Common myeloid progenitor, CD34-positive (primary cell): ENCODE data around the gene CGB5.
"Not testable (repeated sequence)": the region's sequence is repeated elsewhere in the genome, so short reads cannot be mapped to it uniquely, and the experiment has no call there.

Source experiments
- CTCF ChIA-PET: fragments of 350-600 bp; sonication (Branson Sonifier 250); formaldehyde crosslinking; loops from one replicate; lab custom pipeline; 2021; ENCODE audit warnings: antibody characterized with exemption; lab: Charles Lee
- POLR2A ChIA-PET: fragments of 350-600 bp; sonication (Branson Sonifier 250); formaldehyde crosslinking; loops from one replicate; lab custom pipeline; 2021; ENCODE audit warnings: antibody characterized with exemption; lab: Charles Lee
- DNase-seq, 3 donors: peaks; one replicate each; pipeline versions ENCODE4 v3.0.0 to v3.0.0-alpha.2; 2013
- H3K27ac ChIP-seq, 2 experiments: 1 replicate in 1 of 2; 2 replicates in 1 of 2; pipeline ENCODE4 v1.7.0; 2013; ENCODE audit warnings: inconsistent platforms in 2 of 2, low read length in 2 of 2, mild to moderate bottlenecking in 2 of 2, low read depth in 1 of 2, moderate library complexity in 1 of 2; ENCODE audit not compliant: severe bottlenecking in 2 of 2, insufficient read depth in 1 of 2, poor library complexity in 1 of 2
- H3K27me3 ChIP-seq, 5 experiments: replicated peaks in 2 of 5; 1 replicate in 3 of 5; 2 replicates in 2 of 5; pipeline versions ENCODE4 v1.6.1 to v1.7.0; 2013; ENCODE audit warnings: low read length in 4 of 5, mild to moderate bottlenecking in 2 of 5, moderate library complexity in 2 of 5, inconsistent platforms in 1 of 5; ENCODE audit not compliant: insufficient read depth in 5 of 5, control insufficient read depth in 4 of 5
- H3K36me3 ChIP-seq, 4 experiments: 1 replicate in 2 of 4; 2 replicates in 2 of 4; pipeline versions ENCODE4 v1.6.1 to v1.7.0; 2013; ENCODE audit warnings: low read length in 3 of 4, control low read depth in 1 of 4, mild to moderate bottlenecking in 1 of 4; ENCODE audit not compliant: control insufficient read depth in 4 of 4, insufficient read depth in 4 of 4
- H3K4me1 ChIP-seq, 4 experiments: 1 replicate in 3 of 4; 2 replicates in 1 of 4; pipeline versions ENCODE4 v1.6.1 to v1.7.1; 2013; ENCODE audit warnings: low read length in 3 of 4, mild to moderate bottlenecking in 3 of 4, control low read depth in 1 of 4, inconsistent platforms in 1 of 4, moderate library complexity in 1 of 4; ENCODE audit not compliant: control insufficient read depth in 4 of 4, insufficient read depth in 4 of 4; ENCODE audit errors: control extremely low read depth in 1 of 4
- H3K4me3 ChIP-seq, 7 experiments: 1 replicate in 4 of 7; 2 replicates in 3 of 7; pipeline versions ENCODE4 v1.5.1 to v1.7.0; 2013; ENCODE audit warnings: mild to moderate bottlenecking in 7 of 7, low read length in 6 of 7, moderate library complexity in 6 of 7, inconsistent platforms in 2 of 7, low read depth in 2 of 7, control low read depth in 1 of 7; ENCODE audit not compliant: insufficient read depth in 4 of 7, control insufficient read depth in 1 of 7; ENCODE audit errors: extremely low read depth in 1 of 7
- H3K9me3 ChIP-seq, 5 experiments: 1 replicate in 4 of 5; 2 replicates in 1 of 5; pipeline versions ENCODE4 v1.6.1 to v1.7.1; 2013; ENCODE audit warnings: low read length in 4 of 5, mild to moderate bottlenecking in 2 of 5, inconsistent platforms in 1 of 5, low read depth in 1 of 5, moderate library complexity in 1 of 5; ENCODE audit not compliant: control insufficient read depth in 4 of 5, insufficient read depth in 2 of 5; ENCODE audit errors: control extremely low read depth in 1 of 5
- WGBS: methylation state at CpG from one replicate; pipeline ENCODE4 v1.1.5; 2013; ENCODE audit not compliant: insufficient coverage; 5-methylcytosine and 5-hydroxymethylcytosine counted together

The CGB5 gene

GRCh38 chr19:49042177-49042576 is 1.5 kb upstream of the CGB5 start:
- Histone ChIP-seq H3K27me3 (no peaks in the 10 kb centered on the region), H3K4me3 (no peak overlapping the region), H3K36me3 (no peaks in the 10 kb centered on the region), H3K9me3 (no peaks in the 10 kb centered on the region), H3K27ac (no peak overlapping the region), H3K4me1 (no peaks in the 10 kb centered on the region)
- DNase-seq: no peak
- ChIA-PET CTCF (no interaction called here), POLR2A (no interaction called here)
- WGBS: 94% methylated on average over 15 of the region's 17 CpGs

- H3K4me1 ChIP-seq, H3K27me3 ChIP-seq, POLR2A ChIA-PET, H3K27ac ChIP-seq, CTCF ChIA-PET, H3K4me3 ChIP-seq, DNase-seq, H3K9me3 ChIP-seq, H3K36me3 ChIP-seq: not testable (repeated sequence)
- no CpG with 5 or more reads among the region's 4 CpGs for WGBS
These were observed 982 bp upstream of the CGB5 start for GRCh38 chr19:49042666-49043065.

GRCh38 chr19:49049011-49049410 is 5.4 kb downstream of the CGB5 start, which contains the start of gene CGB8:
Gene CGB8, minus strand, starts transcription at chr19:49049111. Its CDS starts 372 bp downstream, at chr19:49048739.
- H3K4me1 ChIP-seq, DNase-seq, POLR2A ChIA-PET, H3K4me3 ChIP-seq, H3K27me3 ChIP-seq, H3K27ac ChIP-seq, H3K36me3 ChIP-seq, CTCF ChIA-PET, H3K9me3 ChIP-seq: not testable (repeated sequence)
- 89% methylated on average over 5 of the region's 12 CpGs for WGBS

GRCh38 chr19:49049834-49050233 is 6.2 kb downstream of the CGB5 start:
- POLR2A ChIA-PET, H3K27me3 ChIP-seq, DNase-seq, H3K4me1 ChIP-seq, H3K4me3 ChIP-seq, H3K27ac ChIP-seq, H3K36me3 ChIP-seq, H3K9me3 ChIP-seq: not testable (repeated sequence)
- CTCF ChIA-PET: interaction anchor here (0.8 kb wide), 1 partner anchor 11 kb away, joined by 3 read pairs; no protein-coding TSS in a partner anchor
- no CpG with 5 or more reads among the region's 4 CpGs for WGBS

GRCh38 chr19:49050376-49051033 is 6.9 kb downstream of the CGB5 start:
- POLR2A ChIA-PET, H3K36me3 ChIP-seq, H3K27ac ChIP-seq, H3K4me1 ChIP-seq, H3K9me3 ChIP-seq, H3K4me3 ChIP-seq, DNase-seq, H3K27me3 ChIP-seq: not testable (repeated sequence)
- WGBS: 92% methylated on average over 22 of the region's 24 CpGs
- CTCF ChIA-PET: interaction anchor here (0.8 kb wide), 1 partner anchor 10 kb away, joined by 3 read pairs; no protein-coding TSS in a partner anchor

- Histone ChIP-seq H3K27me3 (peaks cover 0 to 59% (median 11%) of the 10 kb centered on the region in 5 experiments), H3K27ac (no peak overlapping the region), H3K4me3 (peak overlapping the region; percentile 33 to 74 (median 51)), H3K4me1 (peaks cover 0 to 25% (median 17%) of the 10 kb centered on the region in 4 experiments), H3K9me3 (no peaks in the 10 kb centered on the region), H3K36me3 (no peaks in the 10 kb centered on the region)
- peak; percentile 14 to 61 (median 50) for DNase-seq
- WGBS: 2% methylated on average over 46 of the region's 63 CpGs
- CTCF ChIA-PET: interaction anchor here (0.6 to 1.5 kb wide), 2 partner anchors 17 to 124 kb away, joined by 3 read pairs; no protein-coding TSS in a partner anchor
- POLR2A ChIA-PET: no interaction called here
These were observed 12.7 kb downstream of the CGB5 start for GRCh38 chr19:49056101-49056901.
